Glutamatergic neuron (in vitro differentiated cells): ENCODE data around the gene MYO15A. TPM values are rescaled to one million over a fixed set of nuclear protein-coding genes. Genes with fewer than 3 reads are reported as not detected.

Source experiments
- DNase-seq: peaks from one replicate; pipeline ENCODE4 v3.0.0; 2022
- H3K27ac Mint-ChIP-seq: one replicate; pipeline ENCODE4 v1.8.0; 2020; ENCODE audit warnings: mild to moderate bottlenecking, mixed read lengths, inconsistent platforms; ENCODE audit not compliant: unreplicated experiment
- H3K27me3 Mint-ChIP-seq: one replicate; pipeline ENCODE4 v1.8.0; 2020; ENCODE audit warnings: mild to moderate bottlenecking, moderate library complexity, mixed read lengths, inconsistent platforms; ENCODE audit not compliant: unreplicated experiment
- H3K36me3 Mint-ChIP-seq: one replicate; pipeline ENCODE4 v1.8.0; 2020; ENCODE audit warnings: mild to moderate bottlenecking, mixed read lengths, inconsistent platforms; ENCODE audit not compliant: unreplicated experiment
- H3K4me1 Mint-ChIP-seq: one replicate; pipeline ENCODE4 v1.8.0; 2020; ENCODE audit warnings: mild to moderate bottlenecking, low read depth, mixed read lengths, inconsistent platforms; ENCODE audit not compliant: unreplicated experiment
- H3K4me3 Mint-ChIP-seq: one replicate; pipeline ENCODE4 v1.8.0; 2020; ENCODE audit warnings: mild to moderate bottlenecking, mixed read lengths, inconsistent platforms; ENCODE audit not compliant: unreplicated experiment
- H3K9me3 Mint-ChIP-seq: one replicate; pipeline ENCODE4 v1.8.0; 2020; ENCODE audit warnings: mild to moderate bottlenecking, moderate library complexity, mixed read lengths, inconsistent platforms; ENCODE audit not compliant: unreplicated experiment
- total RNA-seq: library from RNA; stranded (reverse); fragmentation: NEBNext Ultra II Directional; extraction: Animal tissue kit (Norgen Biotek cat#: 25700); gene quantifications from one replicate; pipeline ENCODE4 v1.2.1, GENCODE V29; 2021; ENCODE audit not compliant: unreplicated experiment
- TF ChIP-seq, protein P1 (sequence below): fragments of 200-600 bp; sonication (generic); IDR thresholded peaks from one replicate; pipeline ENCODE4 v1.5.0; 2021; ENCODE audit not compliant: partially characterized antibody, unreplicated experiment

MYO15A gene
- total RNA-seq, 1 donor from 2014 or later, result 4.0 TPM

DNA sequence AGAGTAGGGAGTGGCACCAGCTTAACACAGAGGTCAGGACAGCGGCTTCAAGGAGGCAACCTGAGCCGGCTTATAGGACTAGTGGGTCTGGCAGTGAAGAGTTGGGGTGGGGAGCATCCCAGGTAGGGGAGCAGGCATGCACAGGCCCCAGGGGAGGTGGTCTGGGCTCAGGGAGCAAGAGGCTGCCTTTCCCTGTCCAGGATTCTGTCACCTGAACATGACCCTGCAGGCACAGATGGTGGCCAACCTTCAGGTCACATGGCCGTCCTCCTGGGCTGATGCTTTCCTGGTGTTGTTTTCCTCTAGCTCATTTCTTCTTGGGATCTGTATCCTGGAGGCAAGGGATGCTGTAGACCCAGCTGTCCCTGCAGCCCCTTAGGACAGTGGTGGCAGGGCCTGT, 3.5 kb upstream of the MYO15A start:
- no peak overlapping the region for H3K4me3 Mint-ChIP-seq
- peaks cover 5% of the 10 kb centered on the region for H3K9me3 Mint-ChIP-seq
- H3K27me3 Mint-ChIP-seq, result no peaks in the 10 kb centered on the region
- TF ChIP-seq, protein P1, sequence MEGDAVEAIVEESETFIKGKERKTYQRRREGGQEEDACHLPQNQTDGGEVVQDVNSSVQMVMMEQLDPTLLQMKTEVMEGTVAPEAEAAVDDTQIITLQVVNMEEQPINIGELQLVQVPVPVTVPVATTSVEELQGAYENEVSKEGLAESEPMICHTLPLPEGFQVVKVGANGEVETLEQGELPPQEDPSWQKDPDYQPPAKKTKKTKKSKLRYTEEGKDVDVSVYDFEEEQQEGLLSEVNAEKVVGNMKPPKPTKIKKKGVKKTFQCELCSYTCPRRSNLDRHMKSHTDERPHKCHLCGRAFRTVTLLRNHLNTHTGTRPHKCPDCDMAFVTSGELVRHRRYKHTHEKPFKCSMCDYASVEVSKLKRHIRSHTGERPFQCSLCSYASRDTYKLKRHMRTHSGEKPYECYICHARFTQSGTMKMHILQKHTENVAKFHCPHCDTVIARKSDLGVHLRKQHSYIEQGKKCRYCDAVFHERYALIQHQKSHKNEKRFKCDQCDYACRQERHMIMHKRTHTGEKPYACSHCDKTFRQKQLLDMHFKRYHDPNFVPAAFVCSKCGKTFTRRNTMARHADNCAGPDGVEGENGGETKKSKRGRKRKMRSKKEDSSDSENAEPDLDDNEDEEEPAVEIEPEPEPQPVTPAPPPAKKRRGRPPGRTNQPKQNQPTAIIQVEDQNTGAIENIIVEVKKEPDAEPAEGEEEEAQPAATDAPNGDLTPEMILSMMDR, result no peak
- H3K36me3 Mint-ChIP-seq, result no peaks in the 10 kb centered on the region
- DNase-seq, result no peak
- peaks cover 3% of the 10 kb centered on the region for H3K4me1 Mint-ChIP-seq
- peak overlapping the region; percentile 33 for H3K27ac Mint-ChIP-seq

DNA sequence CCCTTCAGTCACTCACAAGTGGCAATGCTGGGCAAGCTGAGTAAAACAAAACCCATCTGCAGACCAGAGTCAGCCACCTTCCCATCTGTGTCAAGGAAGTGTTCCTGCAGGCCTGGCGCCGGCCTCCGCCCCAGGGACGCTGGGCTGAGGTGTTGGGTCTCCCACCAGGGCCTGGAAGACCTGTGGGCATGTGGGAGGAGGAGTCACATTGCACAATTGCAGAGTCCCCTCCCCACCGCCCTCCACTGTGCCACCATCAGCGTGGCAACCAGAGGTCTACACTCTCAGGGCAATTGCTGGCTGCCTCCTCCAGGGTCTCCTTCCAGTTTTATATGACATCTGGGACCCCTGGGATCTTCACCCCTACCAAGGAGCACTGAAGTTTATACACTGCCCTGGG, 3.0 kb upstream of the MYO15A start:
- Mint-ChIP-seq H3K4me3 (no peak overlapping the region), H3K27ac (peak overlapping the region; percentile 33), H3K27me3 (no peaks in the 10 kb centered on the region), H3K4me1 (peaks cover 3% of the 10 kb centered on the region), H3K36me3 (no peaks in the 10 kb centered on the region), H3K9me3 (peaks cover 6% of the 10 kb centered on the region)
- DNase-seq, result no peak
- TF ChIP-seq, protein P1, result no peak

GRCh38 chr17:18106211-18106610, 2.3 kb upstream of the MYO15A start:
- H3K4me3 Mint-ChIP-seq, result no peak overlapping the region

DNA sequence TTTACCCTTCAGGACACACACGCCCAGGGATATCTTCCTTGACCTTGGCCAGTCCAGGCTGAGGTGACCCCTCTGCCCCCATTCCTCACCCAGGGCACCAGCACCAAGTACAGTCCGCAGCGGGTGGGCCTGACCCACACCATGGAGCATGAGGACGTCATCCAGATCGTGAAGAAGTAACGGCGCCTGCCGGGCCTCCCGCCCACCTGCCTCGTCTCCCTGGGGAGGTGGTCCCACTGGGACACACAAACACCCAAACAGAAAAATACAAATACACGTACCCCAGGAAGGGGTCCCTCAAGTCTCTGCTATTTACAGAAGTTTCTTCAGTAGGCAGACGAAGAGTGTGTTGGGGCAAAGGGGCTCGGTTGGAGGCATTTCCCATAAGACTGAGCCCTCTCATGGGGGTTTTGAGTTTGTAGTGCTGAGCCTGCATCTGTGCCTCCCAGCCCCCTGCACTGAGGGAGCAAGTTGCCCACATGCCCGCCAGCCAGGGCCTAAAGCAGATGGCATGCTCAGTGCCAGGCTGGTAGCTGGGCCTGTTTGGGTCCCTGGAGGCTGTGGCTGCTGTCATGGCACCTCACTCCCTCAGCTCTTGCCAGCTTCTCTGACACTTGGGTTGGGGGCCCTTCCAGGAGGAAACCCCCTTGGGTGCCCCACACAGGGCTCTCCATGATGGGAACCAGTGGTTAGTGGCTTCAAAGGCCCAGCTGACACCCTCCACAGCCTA, 1.3 kb upstream of the MYO15A start:
- TF ChIP-seq, protein P1, result no peak
- Mint-ChIP-seq H3K4me3 (peak overlapping the region; percentile 34), H3K9me3 (peaks cover 8% of the 10 kb centered on the region), H3K4me1 (peaks cover 5% of the 10 kb centered on the region), H3K27ac (no peak overlapping the region), H3K27me3 (no peaks in the 10 kb centered on the region), H3K36me3 (no peaks in the 10 kb centered on the region)
- no peak for DNase-seq

More at GRCh38 chr17:18106211-18106610, 2.3 kb upstream of the MYO15A start:
- Mint-ChIP-seq H3K9me3 (peaks cover 6% of the 10 kb centered on the region), H3K36me3 (no peaks in the 10 kb centered on the region), H3K27ac (no peak overlapping the region), H3K4me1 (peaks cover 3% of the 10 kb centered on the region), H3K27me3 (no peaks in the 10 kb centered on the region)
- DNase-seq, result no peak
- TF ChIP-seq, protein P1, result no peak

- Mint-ChIP-seq H3K27me3 (no peaks in the 10 kb centered on the region), H3K4me3 (no peak overlapping the region), H3K4me1 (peaks cover 5% of the 10 kb centered on the region), H3K27ac (peak overlapping the region; percentile 43), H3K36me3 (no peaks in the 10 kb centered on the region), H3K9me3 (peaks cover 8% of the 10 kb centered on the region)
- TF ChIP-seq, protein P1, result no peak
- DNase-seq, result no peak
Observed at GRCh38 chr17:18107971-18108370, 585 bp upstream of the MYO15A start.
